Calu3 (cell line): ENCODE measurements around the gene BRD4. TPM values are rescaled to one million over a fixed set of nuclear protein-coding genes. Genes with fewer than 3 reads are reported as not detected.
A peak's percentile ranks its signal among the peaks of the same experiment; 100 is the strongest.

Source experiments
- BruUV-seq: library from RNA; stranded (reverse); fragments of 400-500 nt; replicated peaks from 2 replicates; lab custom pipeline; 2021; lab: Mats Ljungman, UMichigan
- CTCF ChIA-PET: fragments of 300-600 bp; sonication (Branson Sonifier 250); formaldehyde crosslinking; loops from one replicate; lab custom pipeline; 2022; ENCODE audit warnings: antibody characterized with exemption; lab: Charles Lee
- DNase-seq: peaks from one replicate; pipeline ENCODE4 v3.0.0; 2022
- H3K27ac Mint-ChIP-seq: one replicate; pipeline ENCODE4 v1.8.0; 2022; ENCODE audit warnings: mixed read lengths; ENCODE audit not compliant: unreplicated experiment
- H3K27me3 Mint-ChIP-seq: one replicate; pipeline ENCODE4 v1.8.0; 2022; ENCODE audit warnings: mixed read lengths; ENCODE audit not compliant: unreplicated experiment
- H3K36me3 Mint-ChIP-seq: one replicate; pipeline ENCODE4 v1.8.0; 2022; ENCODE audit warnings: mild to moderate bottlenecking, moderate library complexity, mixed read lengths; ENCODE audit not compliant: insufficient read depth, unreplicated experiment
- H3K4me1 Mint-ChIP-seq: one replicate; pipeline ENCODE4 v1.8.0; 2022; ENCODE audit warnings: mild to moderate bottlenecking, low read depth, mixed read lengths; ENCODE audit not compliant: unreplicated experiment
- H3K4me3 Mint-ChIP-seq: one replicate; pipeline ENCODE4 v1.8.0; 2022; ENCODE audit warnings: mild to moderate bottlenecking, low read depth, moderate library complexity, mixed read lengths; ENCODE audit not compliant: unreplicated experiment
- H3K9me3 Mint-ChIP-seq: one replicate; pipeline ENCODE4 v1.8.0; 2022; ENCODE audit warnings: low read depth, mixed read lengths; ENCODE audit not compliant: unreplicated experiment
- CTCF ChIP-seq: fragments of 200-600 bp; IDR thresholded peaks from one replicate; pipeline ENCODE4 v1.8.0; 2022; ENCODE audit warnings: antibody characterized with exemption; ENCODE audit not compliant: unreplicated experiment
- intact Hi-C: fragments of 100-400 bp; cut with micrococcal nuclease; formaldehyde crosslinking; loops from one replicate; pipeline ENCODE4 v1.10.0; 2022; ENCODE audit not compliant: unreplicated experiment
- total RNA-seq: library from RNA; stranded (reverse); gene quantifications from 2 replicates; pipeline ENCODE4 v1.2.3, GENCODE V29; 2022

Gene BRD4
- total RNA-seq, 1 experiment from 2014 or later: 93.9 TPM

GRCh38 chr19:15218501-15218900 lies 113.8 kb downstream of the BRD4 start:
- no TSS peak for BruUV-seq
- CTCF ChIA-PET: no interaction called here
- TF ChIP-seq CTCF: no peak
- H3K36me3 Mint-ChIP-seq: peaks cover 10% of the 10 kb centered on the region
- DNase-seq: no peak
- no peak overlapping the region for H3K27ac Mint-ChIP-seq
- H3K4me1 Mint-ChIP-seq: peaks cover 9% of the 10 kb centered on the region
- intact Hi-C loops: no loop called here
- no peaks in the 10 kb centered on the region for H3K9me3 Mint-ChIP-seq
- no peak overlapping the region for H3K4me3 Mint-ChIP-seq
- no peaks in the 10 kb centered on the region for H3K27me3 Mint-ChIP-seq

- H3K27ac Mint-ChIP-seq: no peak overlapping the region
- intact Hi-C loops: no loop called here
- no peaks in the 10 kb centered on the region for H3K4me1 Mint-ChIP-seq
- TF ChIP-seq CTCF: no peak
- BruUV-seq: no TSS peak
- peak; percentile 62 for DNase-seq
- H3K4me3 Mint-ChIP-seq: no peak overlapping the region
- H3K36me3 Mint-ChIP-seq: no peaks in the 10 kb centered on the region
- no peaks in the 10 kb centered on the region for H3K27me3 Mint-ChIP-seq
- H3K9me3 Mint-ChIP-seq: no peaks in the 10 kb centered on the region
- CTCF ChIA-PET: interaction anchor here (0.7 to 1.3 kb wide), 3 partner anchors 20 to 189 kb away, joined by 4 to 8 read pairs (median 5); no protein-coding TSS in a partner anchor
Measured at GRCh38 chr19:15216363-15216762, 116.0 kb downstream of the BRD4 start.

- Mint-ChIP-seq H3K4me1 (peaks cover 10% of the 10 kb centered on the region), H3K36me3 (no peaks in the 10 kb centered on the region), H3K9me3 (no peaks in the 10 kb centered on the region), H3K27me3 (no peaks in the 10 kb centered on the region), H3K27ac (no peak overlapping the region), H3K4me3 (no peak overlapping the region)
- no peak for DNase-seq
- BruUV-seq: no TSS peak
- CTCF ChIA-PET: no interaction called here
- TF ChIP-seq CTCF: no peak
- intact Hi-C loops: no loop called here
Measured at GRCh38 chr19:15213715-15214381, 118.5 kb downstream of the BRD4 start.

- intact Hi-C loops: no loop called here
- CTCF ChIA-PET: no interaction called here
- Mint-ChIP-seq H3K36me3 (no peaks in the 10 kb centered on the region), H3K27me3 (no peaks in the 10 kb centered on the region), H3K27ac (no peak overlapping the region), H3K4me1 (peaks cover 10% of the 10 kb centered on the region), H3K9me3 (no peaks in the 10 kb centered on the region), H3K4me3 (no peak overlapping the region)
- no peak for DNase-seq
- TF ChIP-seq CTCF: no peak
- BruUV-seq: no TSS peak
Measured at GRCh38 chr19:15212711-15213110, 119.6 kb downstream of the BRD4 start.
